ENCODE results near the gene MARCHF10.

Gene MARCHF10

GRCh38 chr17:62672957-62673356, 135.2 kb downstream of the MARCHF10 start:
- no peak for TF ChIP-seq CTCF (IDR thresholded peaks at IDR 0.05; ENCODE audit: control insufficient read depth, insufficient read depth, low read depth, low read length, missing control alignments)
- DNase-seq (ENCODE audit: low read depth) = no peak
- H3K4me3 ChIP-seq (ENCODE audit: control insufficient read depth, low read depth, low read length) = no peak overlapping the region

- TF ChIP-seq CTCF (IDR thresholded peaks at IDR 0.05; ENCODE audit: control insufficient read depth, insufficient read depth, low read depth, low read length, missing control alignments) = no peak
- H3K4me3 ChIP-seq (ENCODE audit: control insufficient read depth, low read depth, low read length) = no peak overlapping the region
- no peak for DNase-seq (ENCODE audit: low read depth)
Observed at GRCh38 chr17:62671553-62671952, 136.6 kb downstream of the MARCHF10 start.

- no peak for DNase-seq (ENCODE audit: low read depth)
- H3K4me3 ChIP-seq (ENCODE audit: control insufficient read depth, low read depth, low read length) = no peak overlapping the region
- TF ChIP-seq CTCF (IDR thresholded peaks at IDR 0.05; ENCODE audit: control insufficient read depth, insufficient read depth, low read depth, low read length, missing control alignments) = no peak
Observed at GRCh38 chr17:62670202-62670821, 137.8 kb downstream of the MARCHF10 start.

- DNase-seq (ENCODE audit: low read depth) = peak; percentile 32
- no peak overlapping the region for H3K4me3 ChIP-seq (ENCODE audit: control insufficient read depth, low read depth, low read length)
Observed at GRCh38 chr17:62668091-62668804, 139.9 kb downstream of the MARCHF10 start.

GRCh38 chr17:62666801-62667591, 141.1 kb downstream of the MARCHF10 start:
- H3K4me3 ChIP-seq (ENCODE audit: control insufficient read depth, low read depth, low read length) = no peak overlapping the region
- TF ChIP-seq CTCF (IDR thresholded peaks at IDR 0.05; ENCODE audit: control insufficient read depth, insufficient read depth, low read depth, low read length, missing control alignments) = no peak
- no peak for DNase-seq (ENCODE audit: low read depth)

More at GRCh38 chr17:62668091-62668804, 139.9 kb downstream of the MARCHF10 start:
- no peak for TF ChIP-seq CTCF (IDR thresholded peaks at IDR 0.05; ENCODE audit: control insufficient read depth, insufficient read depth, low read depth, low read length, missing control alignments)

- no peak overlapping the region for H3K4me3 ChIP-seq (ENCODE audit: control insufficient read depth, low read depth, low read length)
- no peak for DNase-seq (ENCODE audit: low read depth)
- TF ChIP-seq CTCF (IDR thresholded peaks at IDR 0.05; ENCODE audit: control insufficient read depth, insufficient read depth, low read depth, low read length, missing control alignments) = no peak
Observed at GRCh38 chr17:62666061-62666800, 141.9 kb downstream of the MARCHF10 start.
